Measurements from ENCODE around the gene HLA-DPA1. TPM values are rescaled to one million over a fixed set of nuclear protein-coding genes. Genes with fewer than 3 reads are reported as not detected.

Gene HLA-DPA1
- total and polyA plus RNA-seq, 4 donors: 18.6 to 203 (median 98.3) TPM

DNA sequence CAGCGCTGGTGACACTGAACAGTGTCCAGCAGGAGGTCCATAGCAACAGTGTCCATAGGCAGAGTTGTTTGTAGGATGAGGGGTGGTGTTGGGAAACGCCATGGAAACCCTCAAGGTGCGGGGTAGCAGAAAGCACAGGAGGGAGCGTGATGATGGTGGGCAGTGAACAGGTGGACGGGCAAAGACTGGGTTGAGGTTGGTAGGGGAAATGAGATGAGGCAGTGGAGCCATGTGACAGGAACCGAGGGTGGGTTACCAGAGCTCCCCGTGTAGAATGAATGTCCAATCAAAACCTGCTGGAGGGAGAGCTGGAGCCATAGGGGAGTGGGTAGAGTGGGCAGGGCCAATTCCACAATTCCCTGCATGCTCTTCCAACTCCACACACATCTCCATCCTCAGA lies 40.3 kb upstream of the HLA-DPA1 start:
- H3K4me1 ChIP-seq (ENCODE audit: control insufficient read depth in 1 of 2, insufficient read depth in 2 of 2, low read length in 2 of 2): no peaks in the 10 kb centered on the region
- H3K4me3 ChIP-seq (ENCODE audit: low read length in 2 of 2): no peak overlapping the region
- DNase-seq: no peak
- H3K27me3 ChIP-seq (ENCODE audit: control insufficient read depth in 1 of 2, insufficient read depth in 2 of 2, low read length in 1 of 2): no peaks in the 10 kb centered on the region
- no peaks in the 10 kb centered on the region for H3K36me3 ChIP-seq (ENCODE audit: control insufficient read depth in 1 of 2, insufficient read depth in 2 of 2, low read length in 1 of 2)
- WGBS, 2 donors: 61 to 64% methylated on average over 7 of the region's 7 CpGs
- intact Hi-C loops (cut with DNase I): no loop called here
- no peaks in the 10 kb centered on the region for H3K9me3 ChIP-seq (ENCODE audit: control insufficient read depth, low read length)
- ATAC-seq (ENCODE audit: low FRiP score): no peak
- no peak overlapping the region for H3K27ac ChIP-seq (ENCODE audit: low read depth in 1 of 2, low read length in 2 of 2)

- peak; percentile 67 for ATAC-seq (ENCODE audit: low FRiP score)
- WGBS, 2 donors: 12 to 15% methylated on average over 1 of the region's 1 CpG
- intact Hi-C loops (cut with DNase I): no loop called here
- Histone ChIP-seq H3K4me3 (ENCODE audit: low read length in 2 of 2) (no peak overlapping the region), H3K27me3 (ENCODE audit: control insufficient read depth in 1 of 2, insufficient read depth in 2 of 2, low read length in 1 of 2) (no peaks in the 10 kb centered on the region), H3K9me3 (ENCODE audit: control insufficient read depth, low read length) (no peaks in the 10 kb centered on the region), H3K27ac (ENCODE audit: low read depth in 1 of 2, low read length in 2 of 2) (no peak overlapping the region), H3K36me3 (ENCODE audit: control insufficient read depth in 1 of 2, insufficient read depth in 2 of 2, low read length in 1 of 2) (no peaks in the 10 kb centered on the region), H3K4me1 (ENCODE audit: control insufficient read depth in 1 of 2, insufficient read depth in 2 of 2, low read length in 2 of 2) (no peaks in the 10 kb centered on the region)
- DNase-seq: no peak
Observed at GRCh38 chr6:33112148-33112547, 38.7 kb upstream of the HLA-DPA1 start.

- H3K27me3 ChIP-seq (ENCODE audit: control insufficient read depth in 1 of 2, insufficient read depth in 2 of 2, low read length in 1 of 2): peaks cover 0 to 2% of the 10 kb centered on the region in 2 donors
- H3K27ac ChIP-seq (ENCODE audit: low read depth in 1 of 2, low read length in 2 of 2): no peak overlapping the region
- no peak overlapping the region for H3K4me3 ChIP-seq (ENCODE audit: low read length in 2 of 2)
- DNase-seq: no peak
- intact Hi-C loops (cut with DNase I): no loop called here
- H3K9me3 ChIP-seq (ENCODE audit: control insufficient read depth, low read length): no peaks in the 10 kb centered on the region
- H3K36me3 ChIP-seq (ENCODE audit: control insufficient read depth in 1 of 2, insufficient read depth in 2 of 2, low read length in 1 of 2): no peaks in the 10 kb centered on the region
- 63 to 70% methylated on average over 2 of the region's 2 CpGs for WGBS, 2 donors
- ATAC-seq (ENCODE audit: low FRiP score): no peak
- no peaks in the 10 kb centered on the region for H3K4me1 ChIP-seq (ENCODE audit: control insufficient read depth in 1 of 2, insufficient read depth in 2 of 2, low read length in 2 of 2)
Observed at GRCh38 chr6:33108307-33108706, 34.9 kb upstream of the HLA-DPA1 start.

- Histone ChIP-seq H3K27me3 (ENCODE audit: control insufficient read depth in 1 of 2, insufficient read depth in 2 of 2, low read length in 1 of 2) (peaks cover 0 to 2% of the 10 kb centered on the region in 2 donors), H3K27ac (ENCODE audit: low read depth in 1 of 2, low read length in 2 of 2) (no peak overlapping the region), H3K4me3 (ENCODE audit: low read length in 2 of 2) (no peak overlapping the region), H3K4me1 (ENCODE audit: control insufficient read depth in 1 of 2, insufficient read depth in 2 of 2, low read length in 2 of 2) (no peaks in the 10 kb centered on the region), H3K9me3 (ENCODE audit: control insufficient read depth, low read length) (no peaks in the 10 kb centered on the region), H3K36me3 (ENCODE audit: control insufficient read depth in 1 of 2, insufficient read depth in 2 of 2, low read length in 1 of 2) (no peaks in the 10 kb centered on the region)
- no peak for ATAC-seq (ENCODE audit: low FRiP score)
- DNase-seq: no peak
- intact Hi-C loops (cut with DNase I): no loop called here
- WGBS, 2 donors: 71 to 94% methylated on average over 2 of the region's 2 CpGs
Observed at GRCh38 chr6:33107641-33108040, 34.2 kb upstream of the HLA-DPA1 start.

GRCh38 chr6:33105916-33106871 lies 32.7 kb upstream of the HLA-DPA1 start:
- Histone ChIP-seq H3K4me1 (ENCODE audit: control insufficient read depth in 1 of 2, insufficient read depth in 2 of 2, low read length in 2 of 2) (no peaks in the 10 kb centered on the region), H3K27me3 (ENCODE audit: control insufficient read depth in 1 of 2, insufficient read depth in 2 of 2, low read length in 1 of 2) (peaks cover 0 to 2% of the 10 kb centered on the region in 2 donors), H3K27ac (ENCODE audit: low read depth in 1 of 2, low read length in 2 of 2) (no peak overlapping the region), H3K9me3 (ENCODE audit: control insufficient read depth, low read length) (no peaks in the 10 kb centered on the region), H3K36me3 (ENCODE audit: control insufficient read depth in 1 of 2, insufficient read depth in 2 of 2, low read length in 1 of 2) (no peaks in the 10 kb centered on the region), H3K4me3 (ENCODE audit: low read length in 2 of 2) (no peak overlapping the region)
- no peak for ATAC-seq (ENCODE audit: low FRiP score)
- intact Hi-C loops (cut with DNase I): no loop called here
- WGBS, 2 donors: 60 to 70% methylated on average over 9 of the region's 9 CpGs
- DNase-seq: no peak

- no peaks in the 10 kb centered on the region for H3K36me3 ChIP-seq (ENCODE audit: control insufficient read depth in 1 of 2, insufficient read depth in 2 of 2, low read length in 1 of 2)
- no peak overlapping the region for H3K4me3 ChIP-seq (ENCODE audit: low read length in 2 of 2)
- intact Hi-C loops (cut with DNase I): no loop called here
- no peak for ATAC-seq (ENCODE audit: low FRiP score)
- peaks cover 1% of the 10 kb centered on the region for H3K9me3 ChIP-seq (ENCODE audit: control insufficient read depth, low read length)
- no peak for DNase-seq
- WGBS, 2 donors: 72 to 93% methylated on average over 3 of the region's 3 CpGs
- H3K27ac ChIP-seq (ENCODE audit: low read depth in 1 of 2, low read length in 2 of 2): no peak overlapping the region
- H3K4me1 ChIP-seq (ENCODE audit: control insufficient read depth in 1 of 2, insufficient read depth in 2 of 2, low read length in 2 of 2): no peaks in the 10 kb centered on the region
- peaks cover 0 to 2% of the 10 kb centered on the region in 2 donors for H3K27me3 ChIP-seq (ENCODE audit: control insufficient read depth in 1 of 2, insufficient read depth in 2 of 2, low read length in 1 of 2)
Observed at GRCh38 chr6:33105386-33105785, 31.9 kb upstream of the HLA-DPA1 start.

DNA sequence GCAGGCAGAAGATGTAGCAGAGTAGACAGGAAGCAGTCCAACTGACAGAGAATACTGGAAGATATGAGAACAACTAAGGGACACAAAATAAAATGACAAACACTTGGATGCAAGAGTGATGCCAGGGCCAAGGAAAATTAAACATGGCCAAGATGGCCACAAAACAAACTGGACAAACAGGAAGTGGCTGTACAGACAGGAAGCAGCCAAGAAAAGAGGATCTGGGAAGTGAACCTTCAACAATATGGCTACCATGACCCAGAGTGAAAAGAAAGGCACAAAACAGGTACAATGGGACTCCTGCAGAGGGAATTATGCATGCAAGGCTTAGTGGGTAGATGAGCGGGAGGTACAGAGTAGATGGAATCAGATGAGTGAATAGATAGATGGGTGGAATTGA lies 31.4 kb upstream of the HLA-DPA1 start:
- no peaks in the 10 kb centered on the region for H3K4me1 ChIP-seq (ENCODE audit: control insufficient read depth in 1 of 2, insufficient read depth in 2 of 2, low read length in 2 of 2)
- no peaks in the 10 kb centered on the region for H3K36me3 ChIP-seq (ENCODE audit: control insufficient read depth in 1 of 2, insufficient read depth in 2 of 2, low read length in 1 of 2)
- peaks cover 1% of the 10 kb centered on the region for H3K9me3 ChIP-seq (ENCODE audit: control insufficient read depth, low read length)
- ATAC-seq (ENCODE audit: low FRiP score) (no peak), DNase-seq (no peak)
- no peak overlapping the region for H3K27ac ChIP-seq (ENCODE audit: low read depth in 1 of 2, low read length in 2 of 2)
- intact Hi-C loops (cut with DNase I): no loop called here
- no peak overlapping the region for H3K4me3 ChIP-seq (ENCODE audit: low read length in 2 of 2)
- H3K27me3 ChIP-seq (ENCODE audit: control insufficient read depth in 1 of 2, insufficient read depth in 2 of 2, low read length in 1 of 2): peaks cover 0 to 2% of the 10 kb centered on the region in 2 donors
- 88 to 93% methylated on average over 1 of the region's 1 CpG for WGBS, 2 donors

- Histone ChIP-seq H3K4me3 (ENCODE audit: low read length in 2 of 2) (no peak overlapping the region), H3K36me3 (ENCODE audit: control insufficient read depth in 1 of 2, insufficient read depth in 2 of 2, low read length in 1 of 2) (no peaks in the 10 kb centered on the region), H3K27ac (ENCODE audit: low read depth in 1 of 2, low read length in 2 of 2) (no peak overlapping the region), H3K9me3 (ENCODE audit: control insufficient read depth, low read length) (peaks cover 1% of the 10 kb centered on the region), H3K4me1 (ENCODE audit: control insufficient read depth in 1 of 2, insufficient read depth in 2 of 2, low read length in 2 of 2) (no peaks in the 10 kb centered on the region), H3K27me3 (ENCODE audit: control insufficient read depth in 1 of 2, insufficient read depth in 2 of 2, low read length in 1 of 2) (peaks cover 0 to 2% of the 10 kb centered on the region in 2 donors)
- 53 to 61% methylated on average over 3 of the region's 3 CpGs for WGBS, 2 donors
- DNase-seq (peak in 1 of 2 donors; percentile 66), ATAC-seq (ENCODE audit: low FRiP score) (no peak)
- intact Hi-C loops (cut with DNase I): no loop called here
Observed at GRCh38 chr6:33103776-33104175, 30.3 kb upstream of the HLA-DPA1 start.

Data from aorta (tissue), 5 donors.